Effector memory CD4-positive, alpha-beta T cell (primary cell): ENCODE data around the gene TRIM31.

Experiments
- DNase-seq, 3 donors: peaks; one replicate each; pipeline ENCODE4 v3.0.0-alpha.2; 2020
- H3K27ac ChIP-seq: 2 replicates; pipeline ENCODE4 v1.7.0; 2013; ENCODE audit warnings: mild to moderate bottlenecking, low read length, moderate library complexity; ENCODE audit not compliant: insufficient read depth, poor library complexity, severe bottlenecking
- H3K27me3 ChIP-seq: replicated peaks from 2 replicates; pipeline ENCODE4 v1.7.0; 2013; ENCODE audit warnings: mild to moderate bottlenecking, low read length; ENCODE audit not compliant: insufficient read depth, control insufficient read depth, poor library complexity, severe bottlenecking
- H3K36me3 ChIP-seq: 2 replicates; pipeline ENCODE4 v1.7.0; 2013; ENCODE audit warnings: mild to moderate bottlenecking, low read length, moderate library complexity; ENCODE audit not compliant: control insufficient read depth, insufficient read depth
- H3K4me1 ChIP-seq: 2 replicates; pipeline ENCODE4 v1.7.0; 2013; ENCODE audit warnings: low read length, mild to moderate bottlenecking; ENCODE audit not compliant: control insufficient read depth, insufficient read depth, poor library complexity, severe bottlenecking
- H3K4me3 ChIP-seq: 2 replicates; pipeline ENCODE4 v1.7.0; 2013; ENCODE audit warnings: low read length, low read depth, mild to moderate bottlenecking; ENCODE audit not compliant: insufficient read depth, poor library complexity, severe bottlenecking
- H3K9me3 ChIP-seq: 2 replicates; pipeline ENCODE4 v1.7.0; 2013; ENCODE audit warnings: mild to moderate bottlenecking, low read length, moderate library complexity; ENCODE audit not compliant: control insufficient read depth

Gene TRIM31

GRCh38 chr6:30097902-30098768 is 14.8 kb downstream of the TRIM31 start:
- Histone ChIP-seq H3K27me3 (peaks cover 14% of the 10 kb centered on the region), H3K4me3 (no peak overlapping the region), H3K9me3 (no peaks in the 10 kb centered on the region), H3K4me1 (peaks cover 29% of the 10 kb centered on the region), H3K27ac (no peak overlapping the region), H3K36me3 (no peaks in the 10 kb centered on the region)
- DNase-seq, result no peak

- peaks cover 17% of the 10 kb centered on the region for H3K4me1 ChIP-seq
- H3K27me3 ChIP-seq, result peaks cover 20% of the 10 kb centered on the region
- no peaks in the 10 kb centered on the region for H3K9me3 ChIP-seq
- no peak overlapping the region for H3K4me3 ChIP-seq
- H3K36me3 ChIP-seq, result no peaks in the 10 kb centered on the region
- H3K27ac ChIP-seq, result no peak overlapping the region
- no peak for DNase-seq
Measured at GRCh38 chr6:30096829-30097228, 16.1 kb downstream of the TRIM31 start.

GRCh38 chr6:30093951-30094661 is 18.8 kb downstream of the TRIM31 start:
- no peak overlapping the region for H3K4me3 ChIP-seq
- no peak for DNase-seq
- no peaks in the 10 kb centered on the region for H3K36me3 ChIP-seq
- no peaks in the 10 kb centered on the region for H3K9me3 ChIP-seq
- no peaks in the 10 kb centered on the region for H3K4me1 ChIP-seq
- H3K27me3 ChIP-seq, result peaks cover 11% of the 10 kb centered on the region
- H3K27ac ChIP-seq, result no peak overlapping the region

GRCh38 chr6:30092852-30093543 is 19.9 kb downstream of the TRIM31 start:
- no peak for DNase-seq
- Histone ChIP-seq H3K27ac (no peak overlapping the region), H3K27me3 (peaks cover 11% of the 10 kb centered on the region)

GRCh38 chr6:30091577-30092381 is 21.1 kb downstream of the TRIM31 start:
- no peak for DNase-seq
- no peak overlapping the region for H3K27ac ChIP-seq
- no peak overlapping the region for H3K4me3 ChIP-seq
- no peaks in the 10 kb centered on the region for H3K9me3 ChIP-seq
- no peaks in the 10 kb centered on the region for H3K36me3 ChIP-seq
- H3K27me3 ChIP-seq, result peaks cover 13% of the 10 kb centered on the region
- H3K4me1 ChIP-seq, result no peaks in the 10 kb centered on the region

More at GRCh38 chr6:30092852-30093543, 19.9 kb downstream of the TRIM31 start:
- Histone ChIP-seq H3K36me3 (no peaks in the 10 kb centered on the region), H3K4me1 (no peaks in the 10 kb centered on the region), H3K4me3 (no peak overlapping the region), H3K9me3 (no peaks in the 10 kb centered on the region)

- peaks cover 9% of the 10 kb centered on the region for H3K27me3 ChIP-seq
- no peaks in the 10 kb centered on the region for H3K9me3 ChIP-seq
- no peaks in the 10 kb centered on the region for H3K4me1 ChIP-seq
- no peaks in the 10 kb centered on the region for H3K36me3 ChIP-seq
- no peak overlapping the region for H3K27ac ChIP-seq
- H3K4me3 ChIP-seq, result no peak overlapping the region
- DNase-seq, result no peak
Measured at GRCh38 chr6:30087876-30088275, 25.0 kb downstream of the TRIM31 start.

- Histone ChIP-seq H3K4me1 (peaks cover 30% of the 10 kb centered on the region), H3K27ac (no peak overlapping the region), H3K27me3 (peaks cover 8% of the 10 kb centered on the region), H3K4me3 (no peak overlapping the region), H3K36me3 (no peaks in the 10 kb centered on the region), H3K9me3 (no peaks in the 10 kb centered on the region)
- DNase-seq, result no peak
Measured at GRCh38 chr6:30077218-30077617, 35.7 kb downstream of the TRIM31 start.

- DNase-seq, result no peak
- Histone ChIP-seq H3K4me3 (peak overlapping the region; percentile 45), H3K27ac (no peak overlapping the region), H3K27me3 (peaks cover 11% of the 10 kb centered on the region), H3K9me3 (no peaks in the 10 kb centered on the region), H3K4me1 (peaks cover 30% of the 10 kb centered on the region), H3K36me3 (no peaks in the 10 kb centered on the region)
Measured at GRCh38 chr6:30075790-30076732, 36.8 kb downstream of the TRIM31 start.
